Brain microvascular endothelial cell (primary cell): ENCODE data around the gene MSI2.

Experiments
- DNase-seq: peaks from one replicate; pipeline ENCODE4 v3.0.0-alpha.2; 2020
- H3K27ac ChIP-seq: fragments of 250-450 bp; sonication (Bioruptor Pico); 2 replicates; pipeline ENCODE4 v1.5.1; 2020; ENCODE audit warnings: mild to moderate bottlenecking, moderate library complexity
- H3K27me3 ChIP-seq: fragments of 250-450 bp; sonication (Bioruptor Pico); replicated peaks from 2 replicates; pipeline ENCODE4 v1.5.1; 2020; ENCODE audit warnings: mild to moderate bottlenecking
- H3K36me3 ChIP-seq: fragments of 250-450 bp; sonication (Bioruptor Pico); replicated peaks from 2 replicates; pipeline ENCODE4 v1.5.1; 2020; ENCODE audit warnings: mild to moderate bottlenecking
- H3K4me3 ChIP-seq: 2 replicates; pipeline ENCODE4 v1.5.1; 2011; ENCODE audit warnings: low read depth, mild to moderate bottlenecking, control low read depth, low read length, moderate library complexity
- CTCF ChIP-seq: IDR thresholded peaks from 2 replicates; pipeline ENCODE4 v1.5.1; 2011; ENCODE audit warnings: low read depth, mild to moderate bottlenecking, moderate library complexity, low read length, control low read depth, inconsistent platforms; ENCODE audit errors: missing control alignments
- in situ Hi-C: cut with HindIII; loops from 2 replicates; pipeline ENCODE4 v1.10.0; 2017; ENCODE audit warnings: low sequenced_read_pairs, low pct_ligation_motif_present

Gene MSI2

DNA sequence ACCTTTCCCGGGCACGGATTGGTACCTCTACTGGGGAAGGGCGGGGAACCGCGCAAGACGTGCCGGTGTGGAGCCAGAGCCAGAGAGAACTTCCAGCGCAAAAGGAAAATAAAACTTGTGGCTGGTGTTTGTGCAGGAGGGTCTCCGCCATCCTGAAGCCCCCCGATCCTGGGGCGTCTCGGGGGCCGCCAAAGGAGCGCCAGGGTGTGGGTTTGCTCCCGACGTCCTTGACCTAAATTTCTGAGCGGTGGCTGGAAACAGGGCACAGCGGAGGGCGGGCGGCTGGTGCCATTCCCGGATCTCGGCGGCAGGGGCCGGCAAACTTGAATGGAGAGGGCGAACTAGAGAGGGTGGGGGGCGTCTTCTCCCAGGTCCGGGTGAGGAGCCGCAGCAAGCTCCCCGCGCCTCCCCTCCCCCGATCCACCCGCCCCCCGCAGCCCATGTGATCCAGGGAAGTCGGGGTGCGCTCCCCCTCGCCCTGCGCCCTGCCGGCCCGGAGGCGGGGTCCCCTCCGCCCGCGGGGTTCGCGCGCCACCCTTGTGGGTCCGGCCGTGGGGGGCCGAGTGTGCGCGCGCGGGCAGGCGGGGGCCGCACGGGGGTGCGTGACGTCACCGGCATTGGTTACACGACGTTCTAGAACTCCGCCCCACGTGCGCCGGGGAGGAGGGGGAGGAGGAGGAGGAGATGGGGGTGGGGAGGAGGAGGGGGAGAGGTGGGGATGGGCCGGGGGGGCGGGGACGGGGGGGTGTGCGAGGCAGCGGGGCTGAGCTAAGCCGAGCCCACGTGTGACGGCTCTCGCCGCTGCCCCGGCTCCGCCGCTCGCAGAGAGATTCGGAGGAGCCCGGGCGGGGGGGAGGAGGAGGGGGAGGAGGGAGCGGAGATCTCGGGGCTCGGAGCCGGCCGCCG, at the start of gene MSI2:
Gene MSI2, plus strand, starts transcription at position 748 of the 906 bp plus-strand sequence. CDS start 220 bp downstream, outside the sequence.
- no peaks in the 10 kb centered on the region for H3K36me3 ChIP-seq
- TF ChIP-seq CTCF = no peak
- H3K27ac ChIP-seq = no peak within 1 kb of the TSS
- H3K27me3 ChIP-seq = no peaks in the 10 kb centered on the region
- in situ Hi-C loops = no loop called here
- peak within 1 kb of the TSS; percentile 68 for H3K4me3 ChIP-seq
- peak; percentile 69 for DNase-seq

GRCh38 chr17:57206928-57207327, 49.4 kb upstream of the MSI2 start:
- in situ Hi-C loops = no loop called here
- DNase-seq = no peak
- no peaks in the 10 kb centered on the region for H3K36me3 ChIP-seq
- H3K27ac ChIP-seq = no peak overlapping the region
- no peak for TF ChIP-seq CTCF
- no peaks in the 10 kb centered on the region for H3K27me3 ChIP-seq
- no peak overlapping the region for H3K4me3 ChIP-seq

DNA sequence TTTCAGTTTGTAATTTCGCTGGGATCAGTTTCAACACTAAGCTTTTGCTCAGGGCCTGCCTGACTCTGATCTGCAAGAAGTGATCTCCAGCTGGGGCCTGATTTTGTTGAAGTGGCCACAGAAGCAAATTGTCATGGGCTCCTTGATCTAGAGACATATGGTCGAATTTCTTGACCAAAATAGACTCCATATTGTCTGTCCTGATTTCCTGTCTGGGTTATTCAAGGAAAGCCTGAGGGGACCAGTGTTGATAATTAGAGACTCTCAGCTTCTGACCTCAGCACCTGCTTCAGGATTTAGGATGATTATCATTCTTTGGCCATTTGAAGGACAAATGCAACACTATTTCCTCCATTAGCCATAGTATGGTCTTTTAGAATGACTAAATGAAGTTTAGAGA, 48.9 kb upstream of the MSI2 start:
- no peak overlapping the region for H3K4me3 ChIP-seq
- H3K27ac ChIP-seq = no peak overlapping the region
- TF ChIP-seq CTCF = no peak
- H3K27me3 ChIP-seq = no peaks in the 10 kb centered on the region
- DNase-seq = no peak
- no peaks in the 10 kb centered on the region for H3K36me3 ChIP-seq
- in situ Hi-C loops = no loop called here

DNA sequence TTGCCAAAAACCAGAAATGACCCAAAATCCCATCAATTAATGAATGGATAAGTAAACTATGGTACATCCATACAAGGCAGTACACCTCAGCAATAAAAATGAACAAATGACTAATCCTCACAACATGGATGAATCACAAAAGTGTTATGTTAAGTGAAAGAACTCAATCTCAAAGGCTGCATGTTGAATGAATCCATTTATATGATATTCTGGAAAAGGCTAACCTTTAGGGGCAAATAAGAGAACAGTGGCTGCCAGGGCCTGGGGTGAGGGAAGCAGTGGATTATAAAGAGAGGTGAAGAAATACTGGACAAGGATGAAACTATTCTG, 46.1 kb upstream of the MSI2 start:
- Histone ChIP-seq H3K27me3 (no peaks in the 10 kb centered on the region), H3K27ac (no peak overlapping the region), H3K4me3 (no peak overlapping the region), H3K36me3 (no peaks in the 10 kb centered on the region)
- in situ Hi-C loops = no loop called here
- no peak for TF ChIP-seq CTCF
- no peak for DNase-seq

GRCh38 chr17:57210972-57211411, 45.3 kb upstream of the MSI2 start:
- TF ChIP-seq CTCF = no peak
- in situ Hi-C loops = no loop called here
- DNase-seq = no peak
- no peak overlapping the region for H3K27ac ChIP-seq
- H3K27me3 ChIP-seq = no peaks in the 10 kb centered on the region
- H3K36me3 ChIP-seq = no peaks in the 10 kb centered on the region
- no peak overlapping the region for H3K4me3 ChIP-seq
